BLaER1 (cell line): ENCODE measurements around the gene TBC1D20.

Experiments used
- H3K27ac ChIP-seq: shearing (Covaris generic); formaldehyde crosslinking; 2 replicates; pipeline ENCODE4 v1.8.1; 2022
- H3K27me3 ChIP-seq: shearing (Covaris generic); formaldehyde crosslinking; 2 replicates; pipeline ENCODE4 v1.8.1; 2022
- H3K36me3 ChIP-seq: shearing (Covaris generic); formaldehyde crosslinking; 2 replicates; pipeline ENCODE4 v1.8.1; 2022
- H3K4me1 ChIP-seq: shearing (Covaris generic); formaldehyde crosslinking; 2 replicates; pipeline ENCODE4 v1.8.1; 2022
- H3K4me2 ChIP-seq: shearing (Covaris generic); formaldehyde crosslinking; 2 replicates; pipeline ENCODE4 v1.8.1; 2022
- H3K4me3 ChIP-seq: shearing (Covaris generic); formaldehyde crosslinking; 2 replicates; pipeline ENCODE4 v1.8.1; 2022
- H3K9ac ChIP-seq: shearing (Covaris generic); formaldehyde crosslinking; 2 replicates; pipeline ENCODE4 v1.8.1; 2022
- H3K9me3 ChIP-seq: shearing (Covaris generic); formaldehyde crosslinking; 2 replicates; pipeline ENCODE4 v1.8.1; 2022
- H4K20me1 ChIP-seq: shearing (Covaris generic); formaldehyde crosslinking; 2 replicates; pipeline ENCODE4 v1.8.1; 2022
- Cebpa-rat ChIP-seq: shearing (Covaris generic); IDR thresholded peaks from 2 replicates; pipeline ENCODE4 v1.8.1; 2022

Gene TBC1D20

GRCh38 chr20:431012-431904 lies 31.1 kb downstream of the TBC1D20 start:
- no peaks in the 10 kb centered on the region for H3K9me3 ChIP-seq
- H3K9ac ChIP-seq = no peak overlapping the region; the same call in 1 of the 2 replicates
- H3K27ac ChIP-seq = no peak overlapping the region
- no peak overlapping the region for H3K4me3 ChIP-seq
- no peaks in the 10 kb centered on the region for H3K27me3 ChIP-seq
- peaks cover 61% of the 10 kb centered on the region for H4K20me1 ChIP-seq
- H3K4me2 ChIP-seq = no peak overlapping the region
- peaks cover 34% of the 10 kb centered on the region for H3K4me1 ChIP-seq
- peaks cover 86% of the 10 kb centered on the region for H3K36me3 ChIP-seq
- no peak for TF ChIP-seq Cebpa-rat

GRCh38 chr20:430091-430999 lies 32.0 kb downstream of the TBC1D20 start:
- Histone ChIP-seq H3K9me3 (no peaks in the 10 kb centered on the region), H3K4me1 (peaks cover 33% of the 10 kb centered on the region), H3K4me3 (no peak overlapping the region), H4K20me1 (peaks cover 56% of the 10 kb centered on the region), H3K9ac (no peak overlapping the region), H3K36me3 (peaks cover 84% of the 10 kb centered on the region), H3K27me3 (no peaks in the 10 kb centered on the region), H3K27ac (no peak overlapping the region), H3K4me2 (no peak overlapping the region)
- no peak for TF ChIP-seq Cebpa-rat

GRCh38 chr20:428658-429200 lies 33.6 kb downstream of the TBC1D20 start:
- Histone ChIP-seq H3K9ac (no peak overlapping the region), H3K4me1 (peaks cover 16% of the 10 kb centered on the region), H3K36me3 (peaks cover 88% of the 10 kb centered on the region), H4K20me1 (peaks cover 39% of the 10 kb centered on the region), H3K4me2 (no peak overlapping the region), H3K27ac (no peak overlapping the region), H3K27me3 (no peaks in the 10 kb centered on the region), H3K4me3 (no peak overlapping the region), H3K9me3 (no peaks in the 10 kb centered on the region)
- TF ChIP-seq Cebpa-rat = no peak

- Histone ChIP-seq H3K27ac (no peak overlapping the region), H3K9ac (no peak overlapping the region), H3K36me3 (peaks cover 94% of the 10 kb centered on the region), H3K4me2 (no peak overlapping the region), H3K27me3 (no peaks in the 10 kb centered on the region), H3K4me3 (no peak overlapping the region), H3K4me1 (peaks cover 10% of the 10 kb centered on the region), H4K20me1 (peaks cover 33% of the 10 kb centered on the region), H3K9me3 (no peaks in the 10 kb centered on the region)
- no peak for TF ChIP-seq Cebpa-rat
Measured at GRCh38 chr20:427849-428657, 34.3 kb downstream of the TBC1D20 start.

- Histone ChIP-seq H3K4me3 (no peak overlapping the region), H3K36me3 (peaks cover 95% of the 10 kb centered on the region), H3K4me2 (no peak overlapping the region), H3K27ac (no peak overlapping the region), H3K9ac (no peak overlapping the region), H4K20me1 (peaks cover 26% of the 10 kb centered on the region), H3K4me1 (peaks cover 3% of the 10 kb centered on the region), H3K27me3 (no peaks in the 10 kb centered on the region), H3K9me3 (no peaks in the 10 kb centered on the region)
- TF ChIP-seq Cebpa-rat = no peak
Measured at GRCh38 chr20:427401-427800, 34.9 kb downstream of the TBC1D20 start.

- H3K9ac ChIP-seq = no peak overlapping the region
- H3K4me3 ChIP-seq = no peak overlapping the region
- H3K36me3 ChIP-seq = peaks cover 95% of the 10 kb centered on the region
- H3K9me3 ChIP-seq = no peaks in the 10 kb centered on the region
- H3K4me2 ChIP-seq = no peak overlapping the region
- no peak overlapping the region for H3K27ac ChIP-seq
- H4K20me1 ChIP-seq = peaks cover 18% of the 10 kb centered on the region
- no peaks in the 10 kb centered on the region for H3K27me3 ChIP-seq
- no peaks in the 10 kb centered on the region for H3K4me1 ChIP-seq
- no peak for TF ChIP-seq Cebpa-rat
Measured at GRCh38 chr20:426566-426965, 35.8 kb downstream of the TBC1D20 start.

- H3K4me3 ChIP-seq = no peak overlapping the region
- no peak for TF ChIP-seq Cebpa-rat
- H3K4me2 ChIP-seq = no peak overlapping the region
- no peak overlapping the region for H3K9ac ChIP-seq
- H3K9me3 ChIP-seq = no peaks in the 10 kb centered on the region
- H3K27ac ChIP-seq = no peak overlapping the region
- peaks cover 85% of the 10 kb centered on the region for H3K36me3 ChIP-seq
- peaks cover 9% of the 10 kb centered on the region; the same call in 1 of the 2 replicates for H3K4me1 ChIP-seq
- peaks cover 17% of the 10 kb centered on the region for H4K20me1 ChIP-seq
- H3K27me3 ChIP-seq = no peaks in the 10 kb centered on the region
Measured at GRCh38 chr20:421685-422250, 40.6 kb downstream of the TBC1D20 start.

- Histone ChIP-seq H3K36me3 (peaks cover 86% of the 10 kb centered on the region), H4K20me1 (peaks cover 25% of the 10 kb centered on the region), H3K4me3 (no peak overlapping the region), H3K9me3 (no peaks in the 10 kb centered on the region), H3K27me3 (no peaks in the 10 kb centered on the region), H3K27ac (no peak overlapping the region), H3K4me2 (no peak overlapping the region), H3K4me1 (peaks cover 9% of the 10 kb centered on the region; the same call in 1 of the 2 replicates), H3K9ac (no peak overlapping the region)
- no peak for TF ChIP-seq Cebpa-rat
Measured at GRCh38 chr20:420721-421574, 41.4 kb downstream of the TBC1D20 start.
